ENCODE data around the gene SPATA17. TPM values are rescaled to one million over a fixed set of nuclear protein-coding genes. Genes with fewer than 3 reads are reported as not detected.
A peak's percentile ranks its signal among the peaks of the same experiment; 100 is the strongest.

SPATA17 gene
- total RNA-seq, 1 donor from 2014 or later: 0.63 TPM

- H3K4me3 ChIP-seq (ENCODE audit: low read depth, low read length): no peak overlapping the region
- no peak for DNase-seq (ENCODE audit: low read depth)
- TF ChIP-seq, protein P1, sequence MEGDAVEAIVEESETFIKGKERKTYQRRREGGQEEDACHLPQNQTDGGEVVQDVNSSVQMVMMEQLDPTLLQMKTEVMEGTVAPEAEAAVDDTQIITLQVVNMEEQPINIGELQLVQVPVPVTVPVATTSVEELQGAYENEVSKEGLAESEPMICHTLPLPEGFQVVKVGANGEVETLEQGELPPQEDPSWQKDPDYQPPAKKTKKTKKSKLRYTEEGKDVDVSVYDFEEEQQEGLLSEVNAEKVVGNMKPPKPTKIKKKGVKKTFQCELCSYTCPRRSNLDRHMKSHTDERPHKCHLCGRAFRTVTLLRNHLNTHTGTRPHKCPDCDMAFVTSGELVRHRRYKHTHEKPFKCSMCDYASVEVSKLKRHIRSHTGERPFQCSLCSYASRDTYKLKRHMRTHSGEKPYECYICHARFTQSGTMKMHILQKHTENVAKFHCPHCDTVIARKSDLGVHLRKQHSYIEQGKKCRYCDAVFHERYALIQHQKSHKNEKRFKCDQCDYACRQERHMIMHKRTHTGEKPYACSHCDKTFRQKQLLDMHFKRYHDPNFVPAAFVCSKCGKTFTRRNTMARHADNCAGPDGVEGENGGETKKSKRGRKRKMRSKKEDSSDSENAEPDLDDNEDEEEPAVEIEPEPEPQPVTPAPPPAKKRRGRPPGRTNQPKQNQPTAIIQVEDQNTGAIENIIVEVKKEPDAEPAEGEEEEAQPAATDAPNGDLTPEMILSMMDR (IDR thresholded peaks at IDR 0.05; ENCODE audit: insufficient read depth, low read length, poor library complexity, severe bottlenecking): no peak
- H3K36me3 ChIP-seq (ENCODE audit: control insufficient read depth, insufficient read depth, low read length): no peaks in the 10 kb centered on the region
- H3K27me3 ChIP-seq (ENCODE audit: control insufficient read depth, insufficient read depth, low read length): no peaks in the 10 kb centered on the region
Measured at GRCh38 chr1:217703326-217703725, 72.2 kb downstream of the SPATA17 start.

- TF ChIP-seq, protein P1 (IDR thresholded peaks at IDR 0.05; ENCODE audit: insufficient read depth, low read length, poor library complexity, severe bottlenecking): no peak
- DNase-seq (ENCODE audit: low read depth): no peak
- Histone ChIP-seq H3K36me3 (ENCODE audit: control insufficient read depth, insufficient read depth, low read length) (no peaks in the 10 kb centered on the region), H3K27me3 (ENCODE audit: control insufficient read depth, insufficient read depth, low read length) (no peaks in the 10 kb centered on the region), H3K4me3 (ENCODE audit: low read depth, low read length) (no peak overlapping the region)
Measured at GRCh38 chr1:217712925-217713597, 81.9 kb downstream of the SPATA17 start.

- H3K4me3 ChIP-seq (ENCODE audit: low read depth, low read length): no peak overlapping the region
- DNase-seq (ENCODE audit: low read depth): no peak
- no peaks in the 10 kb centered on the region for H3K36me3 ChIP-seq (ENCODE audit: control insufficient read depth, insufficient read depth, low read length)
Measured at GRCh38 chr1:217715681-217716080, 84.5 kb downstream of the SPATA17 start.

DNA sequence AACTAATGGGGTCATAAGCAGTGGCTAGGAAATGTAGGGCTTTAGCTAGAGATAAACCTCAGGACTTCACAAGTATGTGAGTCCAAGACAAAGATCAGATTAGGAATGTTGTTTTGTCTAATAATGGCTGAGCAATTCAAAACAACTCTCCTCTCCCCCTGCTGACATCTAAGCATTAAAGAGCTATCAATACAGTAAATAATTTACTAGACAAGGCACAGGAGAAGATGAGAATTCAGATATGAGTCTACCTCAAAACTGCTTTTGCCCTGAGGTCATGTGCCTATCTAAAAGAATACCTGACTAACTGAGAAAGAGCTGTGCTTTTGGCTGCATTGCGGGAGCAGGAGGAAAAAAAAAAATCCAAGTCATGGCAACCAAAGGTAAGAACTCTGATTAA is 86.8 kb downstream of the SPATA17 start:
- DNase-seq (ENCODE audit: low read depth): peak; percentile 41
- H3K4me3 ChIP-seq (ENCODE audit: low read depth, low read length): no peak overlapping the region
- TF ChIP-seq, protein P1 (IDR thresholded peaks at IDR 0.05; ENCODE audit: insufficient read depth, low read length, poor library complexity, severe bottlenecking): no peak
- H3K27me3 ChIP-seq (ENCODE audit: control insufficient read depth, insufficient read depth, low read length): no peaks in the 10 kb centered on the region
- H3K36me3 ChIP-seq (ENCODE audit: control insufficient read depth, insufficient read depth, low read length): no peaks in the 10 kb centered on the region

More at GRCh38 chr1:217715681-217716080, 84.5 kb downstream of the SPATA17 start:
- no peaks in the 10 kb centered on the region for H3K27me3 ChIP-seq (ENCODE audit: control insufficient read depth, insufficient read depth, low read length)
- TF ChIP-seq, protein P1 (IDR thresholded peaks at IDR 0.05; ENCODE audit: insufficient read depth, low read length, poor library complexity, severe bottlenecking): no peak

DNA sequence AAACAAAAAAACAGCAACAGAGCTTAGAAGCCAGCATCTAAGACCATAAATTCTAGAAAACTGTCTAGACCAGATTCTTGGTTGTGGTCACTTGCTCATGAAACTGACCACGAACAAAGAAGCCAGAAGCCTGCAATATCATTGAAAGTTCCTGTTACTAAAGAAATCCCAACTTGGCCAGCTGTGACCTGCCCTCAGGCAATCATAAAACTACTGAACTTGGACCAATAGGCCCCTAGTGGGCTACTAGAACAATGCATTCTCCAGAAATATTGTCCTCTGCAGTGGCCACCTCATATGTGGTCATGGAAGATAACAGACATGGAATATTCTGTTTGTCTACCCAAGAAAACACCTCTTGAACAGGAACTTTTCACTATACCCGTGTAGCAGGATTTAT is 87.7 kb downstream of the SPATA17 start:
- Histone ChIP-seq H3K4me3 (ENCODE audit: low read depth, low read length) (no peak overlapping the region), H3K27me3 (ENCODE audit: control insufficient read depth, insufficient read depth, low read length) (no peaks in the 10 kb centered on the region), H3K36me3 (ENCODE audit: control insufficient read depth, insufficient read depth, low read length) (no peaks in the 10 kb centered on the region)
- TF ChIP-seq, protein P1 (IDR thresholded peaks at IDR 0.05; ENCODE audit: insufficient read depth, low read length, poor library complexity, severe bottlenecking): peak; percentile 32
- peak; percentile 61 for DNase-seq (ENCODE audit: low read depth)

DNA sequence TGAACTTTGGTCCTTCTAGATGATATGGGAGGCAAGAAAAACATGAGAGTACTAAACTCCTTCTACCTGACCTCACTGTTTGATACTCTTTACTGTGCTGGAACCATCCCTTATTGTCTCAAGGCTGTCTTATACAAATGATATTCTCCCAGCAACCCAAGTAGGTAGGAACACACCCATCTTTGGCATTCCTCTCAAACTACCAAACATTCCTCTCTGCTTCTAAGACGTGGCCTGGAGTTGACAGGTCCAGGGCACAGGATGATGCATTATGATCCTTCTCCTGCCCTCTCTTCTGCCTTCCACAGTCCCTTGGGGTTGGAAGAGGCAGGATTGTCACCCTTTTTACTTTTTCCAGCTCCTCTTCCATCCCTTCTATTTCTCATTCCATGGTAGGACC is 90.5 kb downstream of the SPATA17 start:
- no peak for DNase-seq (ENCODE audit: low read depth)
- TF ChIP-seq, protein P1 (IDR thresholded peaks at IDR 0.05; ENCODE audit: insufficient read depth, low read length, poor library complexity, severe bottlenecking): no peak
- H3K36me3 ChIP-seq (ENCODE audit: control insufficient read depth, insufficient read depth, low read length): no peaks in the 10 kb centered on the region
- H3K27me3 ChIP-seq (ENCODE audit: control insufficient read depth, insufficient read depth, low read length): no peaks in the 10 kb centered on the region
- no peak overlapping the region for H3K4me3 ChIP-seq (ENCODE audit: low read depth, low read length)

All from kidney epithelial cell (primary cell).